Measurements from ENCODE around the gene LAMC3.

DNA sequence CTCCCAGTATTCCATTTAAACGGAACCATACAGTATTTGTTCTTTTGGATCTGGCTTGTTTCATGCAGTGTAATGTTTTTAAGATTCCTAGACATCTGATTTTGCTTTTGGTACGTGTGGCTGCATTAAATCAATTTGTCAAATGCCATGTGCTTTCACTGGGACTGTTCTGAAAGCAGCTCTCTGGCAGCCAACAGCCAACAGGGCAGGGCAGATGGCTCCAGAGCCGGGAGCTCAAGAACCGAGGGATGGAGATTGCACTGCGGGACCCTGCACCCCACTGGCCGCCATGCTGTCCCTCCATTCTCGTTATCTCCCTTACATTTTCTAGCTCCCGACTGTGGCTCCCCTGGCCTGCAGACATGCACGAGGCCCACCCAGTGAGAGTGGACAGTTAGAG lies 54.0 kb downstream of the LAMC3 start:
- TF ChIP-seq, protein P1, sequence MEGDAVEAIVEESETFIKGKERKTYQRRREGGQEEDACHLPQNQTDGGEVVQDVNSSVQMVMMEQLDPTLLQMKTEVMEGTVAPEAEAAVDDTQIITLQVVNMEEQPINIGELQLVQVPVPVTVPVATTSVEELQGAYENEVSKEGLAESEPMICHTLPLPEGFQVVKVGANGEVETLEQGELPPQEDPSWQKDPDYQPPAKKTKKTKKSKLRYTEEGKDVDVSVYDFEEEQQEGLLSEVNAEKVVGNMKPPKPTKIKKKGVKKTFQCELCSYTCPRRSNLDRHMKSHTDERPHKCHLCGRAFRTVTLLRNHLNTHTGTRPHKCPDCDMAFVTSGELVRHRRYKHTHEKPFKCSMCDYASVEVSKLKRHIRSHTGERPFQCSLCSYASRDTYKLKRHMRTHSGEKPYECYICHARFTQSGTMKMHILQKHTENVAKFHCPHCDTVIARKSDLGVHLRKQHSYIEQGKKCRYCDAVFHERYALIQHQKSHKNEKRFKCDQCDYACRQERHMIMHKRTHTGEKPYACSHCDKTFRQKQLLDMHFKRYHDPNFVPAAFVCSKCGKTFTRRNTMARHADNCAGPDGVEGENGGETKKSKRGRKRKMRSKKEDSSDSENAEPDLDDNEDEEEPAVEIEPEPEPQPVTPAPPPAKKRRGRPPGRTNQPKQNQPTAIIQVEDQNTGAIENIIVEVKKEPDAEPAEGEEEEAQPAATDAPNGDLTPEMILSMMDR (IDR thresholded peaks at IDR 0.05) = no peak
- TF ChIP-seq ZFX (IDR thresholded peaks at IDR 0.05; ENCODE audit: borderline replicate concordance) = no peak
